Amniotic epithelial cell (primary cell): Measurements from ENCODE around the gene IQCM.

Experiments
- DNase-seq: peaks from one replicate; pipeline ENCODE4 v3.0.0-alpha.2; 2010; ENCODE audit warnings: low read depth

Gene IQCM

DNA sequence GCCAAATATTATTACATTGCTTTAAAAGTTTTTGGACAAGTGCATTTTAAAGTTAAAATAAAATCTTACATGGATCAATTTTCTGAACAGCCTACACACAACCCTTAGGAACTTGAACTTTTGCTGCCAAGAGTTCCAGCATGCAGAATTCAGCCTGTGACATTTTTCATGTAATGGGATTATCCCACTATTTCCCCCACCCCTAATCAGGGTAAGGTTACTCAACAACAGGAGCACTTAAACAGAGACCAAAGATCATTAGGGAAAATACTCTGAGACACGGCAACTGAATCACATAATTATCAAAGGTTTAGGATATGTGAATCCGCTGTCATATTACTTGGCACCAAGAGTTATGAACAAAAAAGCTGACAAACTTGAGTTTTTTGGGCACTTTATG, 47.2 kb downstream of the IQCM start:
- DNase-seq, result no peak

DNA sequence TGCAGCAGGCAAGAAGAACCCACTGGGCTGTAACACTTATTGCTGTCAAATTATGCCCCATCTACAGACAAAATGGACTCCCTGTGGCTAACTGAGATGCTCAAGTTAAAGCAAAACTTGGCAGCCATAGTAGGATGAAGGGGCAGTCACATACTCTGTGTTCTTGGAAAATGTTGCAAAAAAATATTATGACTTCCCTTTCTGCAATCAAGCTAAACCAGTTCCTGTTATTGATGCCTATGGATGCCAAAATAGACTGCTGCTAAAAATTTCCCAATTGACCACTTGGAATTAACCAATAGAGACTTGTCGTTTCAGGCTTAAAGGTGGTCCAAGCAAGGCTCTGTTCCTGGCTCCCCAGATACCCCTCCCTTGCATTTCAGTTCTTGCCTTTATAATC, 49.5 kb downstream of the IQCM start:
- DNase-seq, result no peak

DNA sequence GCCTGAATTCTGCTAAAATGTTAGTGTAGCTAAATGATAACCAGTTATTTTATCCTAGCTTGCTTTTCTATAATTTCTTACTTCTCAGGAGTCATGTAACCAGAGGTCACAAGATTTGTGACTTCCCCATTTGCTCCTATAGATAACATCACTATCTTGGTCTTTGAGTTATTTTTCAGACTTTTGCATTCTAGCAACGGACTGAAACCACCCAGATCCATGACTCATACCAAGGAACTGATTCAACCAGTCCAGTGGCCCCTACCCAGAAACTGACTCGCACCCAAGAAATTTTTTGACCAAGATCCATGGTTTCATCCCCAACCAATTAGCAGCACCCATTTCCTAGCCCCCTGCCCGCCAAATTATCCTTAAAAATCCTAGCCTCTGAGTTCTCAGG, 50.0 kb downstream of the IQCM start:
- peak; percentile 40 for DNase-seq

DNA sequence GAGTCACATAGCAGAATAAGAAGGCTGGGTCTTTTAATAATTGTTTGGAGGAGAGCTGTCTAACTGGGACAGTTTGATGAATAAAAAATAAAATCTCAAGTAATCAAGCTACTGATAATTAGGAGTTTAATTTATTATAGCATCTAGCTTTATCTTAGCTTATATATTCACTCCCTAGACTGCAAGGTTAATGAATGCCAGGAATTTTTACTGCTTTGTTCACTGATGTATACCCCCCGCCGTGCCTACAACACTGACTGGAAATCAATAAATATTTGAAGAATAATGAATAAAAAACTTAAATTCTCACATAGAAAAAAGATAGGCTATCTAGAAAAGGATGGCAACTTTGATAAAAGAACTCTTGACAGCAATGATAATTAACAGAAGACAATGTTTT, 59.7 kb downstream of the IQCM start:
- DNase-seq, result no peak

DNA sequence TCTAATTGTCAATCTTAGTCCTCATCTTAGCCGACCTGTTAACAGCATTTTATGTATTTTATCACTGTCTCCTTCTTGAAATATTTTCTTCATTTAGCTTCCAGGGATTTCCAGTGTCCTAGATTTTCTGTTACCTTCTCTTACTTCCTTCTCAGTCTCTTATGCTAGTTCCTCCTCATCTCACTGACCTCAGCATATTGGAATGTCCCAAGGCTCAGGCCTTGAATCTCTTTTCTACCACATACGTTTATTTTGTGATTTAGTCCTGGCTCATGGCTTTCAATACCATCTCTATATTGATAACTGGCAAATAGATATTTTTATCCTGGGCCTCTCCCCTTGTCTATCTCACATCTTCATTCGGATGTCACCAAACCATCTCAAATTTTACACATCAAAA, 61.1 kb downstream of the IQCM start:
- peak; percentile 36 for DNase-seq

DNA sequence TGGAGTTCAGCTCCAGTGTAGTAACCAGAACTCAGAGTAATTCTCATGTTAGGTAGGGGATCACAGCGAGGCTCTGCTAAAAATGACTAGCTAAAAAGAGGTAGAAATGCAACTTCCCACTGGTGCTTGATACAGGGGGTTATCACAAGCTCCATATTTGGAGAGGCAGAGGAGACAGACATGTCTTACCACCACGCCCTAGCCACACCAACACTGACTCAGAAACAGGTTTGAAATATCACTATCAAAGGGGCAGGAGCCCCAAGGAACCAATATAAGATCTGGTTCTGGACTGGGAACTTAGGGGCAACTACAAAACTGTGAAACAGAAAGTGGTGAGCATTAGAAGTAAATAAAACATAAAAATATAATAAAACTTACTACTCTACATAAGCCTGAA, 62.9 kb downstream of the IQCM start:
- no peak for DNase-seq

DNA sequence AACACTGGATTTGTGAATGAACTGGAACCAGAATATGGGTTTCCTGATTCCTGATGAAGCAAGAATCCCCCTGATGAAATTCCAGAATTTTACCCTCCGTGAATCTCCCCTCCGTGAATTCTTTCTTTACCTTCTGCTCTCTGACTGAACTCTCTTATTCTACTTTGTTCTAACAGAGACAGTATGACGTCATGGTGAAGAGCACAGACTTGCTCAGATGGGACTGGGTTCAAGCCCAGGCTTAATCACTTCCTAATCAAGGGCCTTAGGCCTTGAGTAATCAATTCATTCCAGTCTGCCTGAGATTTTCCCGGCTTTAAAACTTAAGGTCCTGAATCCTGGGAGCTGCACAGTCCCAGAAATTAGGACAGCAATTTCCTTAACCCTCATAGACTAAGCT, 64.5 kb downstream of the IQCM start:
- no peak for DNase-seq

DNA sequence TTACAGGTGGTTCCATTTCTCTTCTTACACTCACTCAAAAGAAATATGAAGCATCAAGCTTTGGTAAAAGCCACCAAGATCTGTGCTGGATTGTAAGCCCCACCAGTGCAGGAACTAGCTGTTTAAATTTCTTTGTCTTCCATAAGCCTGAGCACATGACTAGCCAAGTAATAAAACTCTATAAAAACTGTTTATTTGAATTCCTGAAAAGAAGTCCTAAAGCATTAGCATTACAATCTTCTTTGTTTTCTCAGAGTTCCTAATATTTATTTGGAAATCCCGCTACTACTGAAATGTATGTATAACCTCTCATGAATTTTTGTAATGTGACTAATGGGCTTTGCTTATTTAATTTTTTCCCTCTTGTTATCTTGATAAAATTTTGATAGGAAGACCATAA, 65.9 kb downstream of the IQCM start:
- no peak for DNase-seq

DNA sequence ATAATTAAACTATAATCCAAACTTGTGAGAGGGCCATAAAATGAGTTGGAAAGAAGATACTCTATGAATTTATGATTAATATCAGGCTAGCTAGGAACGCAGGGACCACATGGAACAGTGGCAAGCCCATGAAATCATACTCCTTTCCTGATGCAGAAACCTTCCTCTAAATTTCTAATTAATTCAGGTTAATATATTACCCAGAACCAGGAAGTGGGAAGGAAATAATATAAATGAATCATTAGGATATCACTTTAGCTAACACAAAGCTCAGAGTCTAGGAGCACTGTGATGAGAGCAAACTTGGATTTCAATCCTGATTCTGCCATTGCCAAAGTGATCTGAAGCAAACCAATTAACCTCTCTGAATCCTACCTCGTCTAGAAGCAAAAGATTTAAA, 68.0 kb downstream of the IQCM start:
- no peak for DNase-seq

DNA sequence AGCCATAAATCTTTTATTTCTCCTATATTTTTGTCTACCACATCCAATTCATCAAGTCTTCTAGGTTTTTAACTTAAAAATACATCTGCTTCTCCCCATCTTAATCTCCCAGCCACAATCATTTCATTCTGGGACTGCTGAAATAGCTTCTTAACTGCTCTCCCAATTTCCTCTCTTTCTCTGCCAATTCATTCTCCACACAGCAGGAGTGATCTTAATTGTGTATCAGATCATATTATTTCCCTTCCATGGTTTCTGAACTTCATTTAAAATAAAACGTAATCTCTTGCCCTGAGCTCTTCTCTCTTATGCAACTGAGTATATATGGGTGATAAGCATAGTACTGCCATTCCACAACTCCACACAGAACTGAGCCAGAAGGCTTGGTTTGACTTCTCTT, 69.4 kb downstream of the IQCM start:
- no peak for DNase-seq

DNA sequence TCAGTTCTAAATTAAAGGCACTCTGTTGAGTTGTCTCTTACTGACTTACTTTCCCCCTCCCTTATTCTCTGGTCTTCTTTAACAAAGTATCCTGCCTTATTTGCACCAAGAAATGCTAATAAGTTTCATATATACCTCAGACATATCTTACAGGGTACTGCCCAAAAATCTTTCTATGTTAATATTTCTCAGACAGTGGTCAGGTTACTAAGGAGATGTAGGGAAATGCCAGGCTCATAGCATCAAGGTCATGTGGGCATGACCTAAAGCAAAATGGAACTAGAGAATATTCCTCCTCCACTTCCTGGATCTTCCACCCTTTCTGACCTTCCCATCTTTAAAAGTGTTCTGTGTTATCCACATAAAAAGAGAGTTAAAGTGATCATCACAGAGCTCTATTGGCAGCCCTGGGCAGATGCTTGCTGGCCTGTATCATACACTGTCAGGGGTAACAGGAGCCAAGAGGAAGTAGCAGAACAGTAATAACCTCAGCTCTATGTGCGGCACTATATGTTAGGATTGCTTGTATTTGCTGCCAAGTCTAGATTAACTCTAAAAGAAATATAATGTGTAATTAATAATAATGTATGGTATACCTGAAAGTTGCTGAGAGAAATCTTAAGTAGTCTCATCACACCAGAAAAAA, 74.3 kb downstream of the IQCM start:
- no peak for DNase-seq

DNA sequence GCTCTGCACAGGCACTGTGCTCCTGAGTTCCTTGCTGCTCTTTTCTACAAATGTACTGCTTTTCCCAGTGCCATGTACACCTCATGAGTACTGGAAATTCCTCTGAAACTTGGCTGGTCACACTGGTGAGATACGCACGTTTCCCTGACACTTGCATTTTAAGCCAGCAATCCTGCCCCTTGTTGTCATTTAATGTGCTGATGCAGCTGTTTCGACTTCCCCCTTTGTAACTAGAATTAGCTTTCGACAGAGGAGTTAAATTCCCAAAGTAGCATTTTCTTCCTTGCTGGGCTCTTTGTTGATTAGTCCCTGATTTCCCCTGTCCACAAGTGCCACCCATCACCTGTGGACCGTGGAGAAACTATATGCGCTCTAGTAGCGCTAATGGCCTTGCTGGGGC, 77.5 kb downstream of the IQCM start:
- no peak for DNase-seq

DNA sequence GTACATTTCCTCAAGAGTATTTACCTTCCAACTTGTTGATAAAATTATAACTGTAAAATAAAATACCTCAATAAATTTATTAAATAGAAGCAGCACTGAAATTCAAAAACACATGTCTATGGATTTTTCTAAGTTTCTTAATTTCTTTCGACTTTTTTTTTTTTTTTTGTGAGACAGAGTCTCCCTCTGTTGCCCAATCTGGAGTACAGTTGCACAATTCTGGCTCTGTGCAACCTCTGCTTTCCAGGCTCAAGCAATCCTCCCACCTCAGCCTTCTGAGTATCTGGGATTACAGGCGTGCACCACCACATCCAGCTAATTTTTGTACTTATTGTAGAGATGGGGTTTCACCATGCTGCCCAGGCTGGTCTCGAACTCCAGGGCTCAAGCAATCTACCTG, 79.8 kb downstream of the IQCM start:
- DNase-seq, result peak; percentile 63

DNA sequence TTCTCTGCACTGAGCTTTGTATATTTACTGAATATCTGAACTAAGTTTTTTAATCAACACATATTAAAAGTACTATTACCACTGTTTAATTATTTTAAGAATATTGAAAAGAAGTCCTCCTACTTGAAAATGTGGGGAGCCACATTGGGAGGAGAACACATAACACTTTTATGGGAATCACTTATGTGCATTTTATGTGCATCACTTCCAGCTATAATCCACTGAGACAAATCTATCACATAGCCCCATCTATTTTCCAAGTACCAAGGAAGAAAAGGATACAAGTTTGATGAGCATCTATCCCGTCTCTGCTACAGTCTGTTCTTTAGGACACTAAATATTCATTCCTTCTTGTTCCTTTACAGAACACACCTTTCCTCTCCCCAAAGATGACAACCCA, 87.2 kb downstream of the IQCM start:
- no peak for DNase-seq

DNA sequence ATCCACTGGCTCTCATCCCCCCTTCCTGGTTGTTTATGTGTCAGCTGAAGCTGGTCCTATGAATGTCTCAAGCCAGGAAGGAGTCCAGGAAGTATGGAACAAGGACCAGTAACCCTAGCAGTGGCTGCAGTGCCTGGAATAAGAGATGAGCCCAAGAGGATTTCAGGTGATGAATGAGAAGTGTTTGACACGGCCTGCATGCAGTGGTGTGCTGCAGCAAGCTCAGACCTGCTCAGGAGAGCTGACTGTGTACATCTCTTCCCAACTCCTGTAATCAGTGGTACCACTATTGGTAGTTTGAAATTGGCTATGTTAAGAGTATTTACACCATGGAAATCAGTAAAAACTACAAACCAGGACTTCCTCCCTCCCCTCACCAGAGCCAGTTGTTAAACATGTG, 88.0 kb downstream of the IQCM start:
- DNase-seq, result no peak

DNA sequence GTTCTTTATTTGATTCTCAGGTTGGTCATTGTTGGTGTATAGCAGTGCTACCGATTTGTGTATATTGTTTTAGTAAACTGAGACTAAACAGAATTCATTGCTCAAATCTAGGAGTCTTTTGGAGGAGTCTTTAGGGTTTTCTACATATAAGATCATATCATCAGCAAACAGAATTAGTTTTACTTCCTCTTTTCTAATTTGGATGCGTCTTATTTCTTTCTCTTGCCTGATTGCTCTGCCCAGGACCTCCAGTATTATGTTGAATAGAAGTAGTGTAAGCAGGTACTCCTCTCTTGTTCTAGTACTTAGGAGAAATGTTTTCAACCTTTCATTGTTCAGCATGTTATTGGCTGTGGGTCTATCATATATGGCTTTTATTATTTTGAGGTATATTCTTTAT, 92.6 kb downstream of the IQCM start:
- DNase-seq, result no peak

DNA sequence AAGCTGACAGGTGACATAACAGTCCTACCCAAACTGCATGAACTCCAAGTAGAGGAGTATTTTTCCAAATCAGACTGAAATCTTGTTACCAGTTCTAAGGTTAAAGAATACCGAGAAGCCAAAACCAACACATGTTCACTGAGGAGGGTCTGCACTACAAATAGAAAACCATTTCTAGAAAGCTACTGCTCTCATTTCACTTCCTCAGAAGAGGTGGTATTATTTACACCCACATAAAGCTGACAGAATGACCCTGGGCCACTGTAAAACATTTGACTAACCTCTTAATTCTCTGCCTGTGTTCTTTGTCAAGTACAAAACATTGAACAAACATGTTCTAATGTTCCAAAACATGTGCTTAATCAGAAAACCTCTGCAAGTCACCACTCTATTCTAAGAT, 95.8 kb downstream of the IQCM start:
- DNase-seq, result no peak

DNA sequence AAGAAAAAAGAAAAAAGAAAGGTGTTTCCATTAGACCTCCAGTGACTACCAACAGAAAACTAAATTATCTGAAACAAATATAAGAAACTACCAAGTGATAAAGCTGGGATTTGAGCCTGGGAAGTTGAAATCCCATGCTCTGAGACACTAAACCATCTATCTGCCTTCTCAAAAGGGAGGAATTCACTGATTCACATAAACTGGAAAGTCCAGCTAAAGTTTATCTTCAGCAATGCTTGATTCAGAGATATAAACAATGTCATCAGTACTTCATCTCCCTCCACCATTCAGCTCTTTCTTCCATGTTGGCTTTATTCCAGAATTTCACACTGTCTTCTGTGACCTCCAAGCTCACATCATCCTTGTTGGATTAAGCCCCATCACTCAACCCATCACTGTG, 96.3 kb downstream of the IQCM start:
- peak; percentile 49 for DNase-seq

DNA sequence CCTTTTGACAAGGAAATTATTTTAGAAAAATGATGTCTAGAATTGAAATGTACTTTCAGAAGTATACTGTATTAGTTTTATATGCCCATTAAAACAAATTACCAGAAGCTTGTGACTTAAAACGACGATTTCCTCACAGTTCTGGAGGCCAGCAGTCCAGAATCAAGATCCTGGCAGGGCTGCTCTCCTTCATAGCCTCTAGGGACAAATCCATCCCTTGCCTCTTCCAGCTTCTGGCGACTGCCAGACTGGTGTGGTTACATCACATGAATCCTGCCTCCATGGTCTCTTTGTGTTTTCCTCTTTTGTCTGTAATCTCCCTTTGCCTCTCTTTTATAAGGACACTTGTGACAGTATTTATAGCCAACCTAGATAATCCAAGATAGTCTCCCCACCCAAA, 97.1 kb downstream of the IQCM start:
- DNase-seq, result no peak

DNA sequence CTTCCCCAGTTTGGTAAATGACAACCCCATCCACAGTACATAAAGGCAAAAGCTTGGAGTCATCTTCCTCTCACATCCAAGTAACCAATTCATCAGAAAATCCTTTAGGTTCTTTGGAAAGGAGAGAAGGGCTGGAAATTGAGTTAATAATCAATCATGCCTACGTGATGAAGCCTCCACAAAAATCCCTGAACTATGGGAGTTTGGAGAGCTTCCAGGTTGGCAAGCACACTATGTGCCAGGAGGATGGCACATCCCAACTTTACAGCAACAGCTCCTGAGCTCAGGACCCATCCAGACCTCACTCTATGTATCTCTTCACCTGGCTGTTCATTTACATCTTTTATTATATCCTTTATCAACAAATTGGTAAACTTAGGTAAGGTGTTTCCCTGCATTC, 98.9 kb downstream of the IQCM start:
- DNase-seq, result no peak

DNA sequence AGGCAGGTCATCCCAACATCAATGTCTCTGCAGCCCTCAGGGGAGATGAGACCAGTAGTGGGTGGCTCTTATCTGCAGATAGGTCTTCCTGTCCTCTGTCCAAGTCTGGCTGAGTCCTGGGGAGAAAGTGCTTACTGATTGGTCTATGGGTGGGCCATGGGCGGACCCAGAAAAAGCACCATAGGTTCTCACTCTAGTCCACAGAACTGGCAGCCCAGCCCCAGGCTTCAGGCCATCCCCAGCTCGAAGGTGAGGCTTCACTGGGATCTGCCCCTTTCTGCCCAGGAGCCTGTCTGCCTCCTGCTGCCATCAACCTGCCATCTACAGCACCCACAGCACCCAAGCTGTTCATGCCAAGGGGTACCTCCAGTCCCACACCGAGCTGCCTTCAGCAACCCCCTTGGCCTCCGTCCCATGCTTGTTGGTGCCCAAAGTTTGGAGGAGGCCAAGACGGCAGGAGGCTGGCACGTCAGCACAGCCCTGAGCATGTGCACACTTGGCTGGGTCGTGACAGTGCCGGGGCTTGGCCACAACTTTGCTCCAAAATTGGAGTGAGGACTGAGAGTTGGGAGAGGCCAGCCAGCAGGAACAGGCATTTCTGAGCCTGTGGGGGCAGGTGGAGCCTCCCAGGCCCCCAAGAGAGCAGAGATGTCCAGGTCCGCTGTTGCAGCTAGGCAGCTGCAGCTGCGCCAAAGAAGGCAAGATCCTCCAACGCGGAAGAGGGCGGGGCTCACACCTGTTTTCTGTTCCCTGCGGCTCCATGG, 99.6 kb downstream of the IQCM start:
- DNase-seq, result no peak

DNA sequence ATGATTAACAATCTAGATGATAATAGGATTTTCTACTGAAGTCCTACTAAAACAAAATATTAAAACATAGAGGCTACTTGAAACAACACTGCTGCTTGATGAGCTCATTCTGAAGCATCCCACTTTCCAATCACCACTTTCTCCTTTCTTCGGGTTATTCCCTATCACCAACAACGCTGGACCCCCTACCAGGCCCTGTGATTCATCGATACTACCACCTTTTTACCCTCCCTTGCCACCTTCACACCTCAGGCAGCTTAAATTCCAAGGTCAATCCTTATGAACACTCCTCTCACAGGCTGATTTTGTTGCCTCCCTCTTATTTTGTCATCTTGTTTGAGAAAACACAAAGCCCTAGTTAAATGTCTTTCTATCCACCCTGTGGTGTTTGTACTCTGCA, 102.6 kb downstream of the IQCM start:
- no peak for DNase-seq

DNA sequence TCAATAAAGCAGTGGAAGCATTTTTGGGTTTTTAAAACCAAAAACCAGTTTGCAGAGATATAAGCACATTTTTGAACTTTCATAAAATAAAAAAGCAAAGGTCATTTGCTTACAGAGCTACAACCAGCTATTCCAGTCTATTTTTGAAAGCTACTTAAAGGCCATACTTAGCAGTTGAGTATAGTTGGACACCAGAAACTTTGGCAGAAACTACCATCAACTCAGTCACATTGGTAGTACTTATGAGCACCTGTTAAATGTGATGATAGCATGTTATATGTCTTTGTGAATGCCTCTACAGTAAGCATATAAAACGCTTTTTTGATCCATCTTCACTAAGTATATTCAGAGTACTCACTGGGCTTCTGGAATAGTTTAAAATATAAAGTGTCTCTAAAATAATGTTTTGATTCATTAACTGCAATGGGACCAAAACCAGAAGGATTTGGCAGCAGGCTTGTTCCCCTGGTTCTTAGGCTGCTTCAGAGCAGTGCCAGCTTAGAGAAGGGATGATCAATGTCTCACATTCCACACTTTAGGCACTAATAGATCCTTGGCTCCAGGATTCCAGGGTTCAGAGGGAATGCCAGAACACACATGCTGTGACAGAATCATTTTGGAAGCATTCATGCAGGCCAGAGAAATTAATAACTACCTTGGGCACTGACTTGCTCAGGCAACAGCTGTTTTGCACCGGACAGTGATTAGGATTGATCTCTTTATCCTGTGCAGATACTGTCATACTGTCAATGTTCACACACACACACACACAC, 103.9 kb downstream of the IQCM start:
- DNase-seq, result no peak
